Upper lobe of left lung (tissue), 4 donors: ENCODE data around the gene SERPINA5.

Source experiments
- CTCF ChIP-seq, 6 experiments: fragments of 450-650 bp in 4 of 6; fragments of 200-600 bp in 2 of 6; sonication (generic) in 2 of 6; IDR thresholded peaks; one replicate each; pipeline ENCODE4 v1.5.1; 2016 to 2019; ENCODE audit warnings: antibody characterized with exemption in 6 of 6
- POLR2A ChIP-seq, 4 donors: fragments of 450-650 bp; IDR thresholded peaks; one replicate each; pipeline ENCODE4 v1.5.1; 2016 to 2017; ENCODE audit warnings: antibody characterized with exemption in 4 of 4, mild to moderate bottlenecking in 2 of 4

- TF ChIP-seq CTCF (IDR thresholded peaks at IDR 0.05), result no peak
- no peak for TF ChIP-seq POLR2A (IDR thresholded peaks at IDR 0.05)
Observed at GRCh38 chr14:94621358-94622134, 40.3 kb downstream of the SERPINA5 start.
